ENCODE data around the gene NUDT10. TPM values are rescaled to one million over a fixed set of nuclear protein-coding genes. Genes with fewer than 3 reads are reported as not detected.

Gene NUDT10
- total RNA-seq = 0.43 and 1.5 TPM in 2 replicates

DNA sequence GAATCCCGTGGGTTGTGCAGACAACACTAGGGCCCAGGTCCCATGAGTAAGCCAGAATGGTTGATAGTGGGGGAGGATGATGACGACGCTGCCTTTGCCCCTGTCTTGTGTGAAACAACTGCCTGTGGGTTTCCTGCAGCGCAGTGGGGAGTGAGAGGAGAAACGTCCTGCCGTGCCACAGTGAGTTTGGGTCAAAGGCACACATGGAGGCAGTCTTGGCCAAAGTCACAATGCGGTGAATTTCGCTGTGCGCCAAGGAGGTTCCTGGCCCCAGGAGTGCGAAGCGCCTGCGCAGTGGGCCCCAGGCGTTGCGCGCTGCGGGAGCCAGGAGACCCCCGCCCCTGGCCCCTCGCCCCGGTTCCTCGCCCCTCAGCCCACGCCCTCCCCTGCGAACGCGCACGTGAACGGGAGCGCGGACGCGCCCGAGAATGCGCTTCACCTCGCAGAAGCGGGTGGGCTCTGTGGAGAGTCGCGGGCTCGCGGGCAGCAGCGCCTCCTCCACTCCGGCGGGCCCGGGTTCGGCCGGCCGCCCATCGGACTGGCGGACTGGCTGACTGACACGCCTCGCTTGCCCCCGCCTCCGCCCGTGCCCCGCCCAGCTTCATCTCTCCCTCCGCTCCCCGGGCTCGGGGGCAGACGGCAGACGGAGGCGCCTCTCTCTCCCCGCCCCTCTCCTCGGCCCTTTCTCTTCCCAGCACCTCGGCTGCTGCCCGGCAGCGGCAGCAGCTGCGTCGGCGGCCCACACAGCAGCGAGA, at the start of gene NUDT10:
NUDT10 (plus strand) TSS at position 635 of the 755 bp plus-strand sequence. CDS start 144 bp downstream, outside the sequence.

Other genes with a start within 250 kb of the NUDT10 start
- gene NUDT11, start 163.8 kb downstream of the NUDT10 start, total RNA-seq = 4.6 and 9.0 TPM in 2 replicates